Measurements from ENCODE around the gene HNRNPUL1.

GRCh38 chr19:41234512-41235168, 29.5 kb upstream of the HNRNPUL1 start:
- no peak for TF ChIP-seq CTCF (IDR thresholded peaks at IDR 0.05; ENCODE audit: extremely low read depth in 1 of 2, insufficient read depth in 1 of 2, low read depth in 1 of 2, low read length in 2 of 2)
- no peak for TF ChIP-seq EZH2 (IDR thresholded peaks at IDR 0.05; ENCODE audit: borderline replicate concordance, low read depth, low read length, severe bottlenecking)
- peak; percentile 1 for TF ChIP-seq POLR2A (IDR thresholded peaks at IDR 0.05; ENCODE audit: low read depth, low read length)
- TF ChIP-seq GATA2 (IDR thresholded peaks at IDR 0.05; ENCODE audit: insufficient read depth, insufficient read length, low read depth, low read length), result no peak

Data from endothelial cell of umbilical vein (primary cell).